HepG2 (cell line): ENCODE data around the gene TECPR1. TPM values are rescaled to one million over a fixed set of nuclear protein-coding genes. Genes with fewer than 3 reads are reported as not detected.

ENCODE experiments used
- ATAC-seq: fragments of 200-7000 bp; cut with Tn5 transposase; 3 replicates; pipeline ENCODE4 v1.9.1; 2020; ENCODE audit warnings: mild to moderate bottlenecking, moderate library complexity
- BruUV-seq: library from RNA; stranded (reverse); fragments of 400-500 nt; replicated peaks from 2 replicates; lab custom pipeline; 2021; lab: Mats Ljungman, UMichigan
- CTCF ChIA-PET: fragments of 300-600 bp; formaldehyde crosslinking; extraction: SDS; loops from one replicate; lab custom pipeline; 2021; ENCODE audit warnings: low total read pairs, inconsistent platforms, low intra/inter-chr PET ratio; lab: Yijun Ruan, JAX
- POLR2A ChIA-PET: fragments of 350-600 bp; sonication (Branson Sonifier 250); formaldehyde crosslinking; loops from one replicate; lab custom pipeline; 2020; ENCODE audit warnings: antibody characterized with exemption, inconsistent platforms; lab: Yijun Ruan, JAX
- DNase-seq: peaks from one replicate; pipeline ENCODE4 v3.0.0-alpha.2; 2015; ENCODE audit warnings: low spot score
- FAIRE-seq: peaks from 3 replicates; lab custom pipeline; 2011; peaks lifted over from hg19 to GRCh38; lab: Jason Lieb, UNC
- H2AFZ ChIP-seq: one replicate; pipeline ENCODE4 v1.6.1; 2011; ENCODE audit warnings: low read length, inconsistent platforms
- H3K27ac ChIP-seq: fragments of 300-600 bp; 3 replicates; pipeline ENCODE4 v1.8.0; 2011; ENCODE audit warnings: mixed run types, mild to moderate bottlenecking, mixed read lengths, low read length, inconsistent platforms; ENCODE audit not compliant: insufficient read depth; ENCODE audit errors: extremely low read length
- H3K27me3 ChIP-seq, 2 experiments: fragments of 200-600 bp in 1 of 2; 2 replicates in 1 of 2; 3 replicates in 1 of 2; pipeline versions ENCODE4 v1.6.0 to v1.8.0; 2011; ENCODE audit warnings: low read length in 2 of 2, mild to moderate bottlenecking in 2 of 2, moderate library complexity in 2 of 2, inconsistent platforms in 1 of 2; ENCODE audit not compliant: insufficient read depth in 2 of 2, control insufficient read depth in 1 of 2
- H3K36me3 ChIP-seq, 2 experiments: fragments of 200-600 bp in 1 of 2; replicated peaks in 1 of 2; 2 replicates in 1 of 2; 3 replicates in 1 of 2; pipeline versions ENCODE4 v1.5.1 to v1.8.0; 2011; ENCODE audit warnings: low read length in 2 of 2, inconsistent platforms in 1 of 2; ENCODE audit not compliant: insufficient read depth in 2 of 2, control insufficient read depth in 1 of 2
- H3K4me1 ChIP-seq: 2 replicates; pipeline ENCODE4 v1.5.1; 2012; ENCODE audit warnings: low read length, inconsistent platforms; ENCODE audit not compliant: insufficient read depth
- H3K4me2 ChIP-seq: 2 replicates; pipeline ENCODE4 v1.6.0; 2011; ENCODE audit warnings: low read depth, low read length, inconsistent platforms
- H3K4me3 ChIP-seq, 3 experiments: fragments of 200-600 bp in 1 of 3; sonication (generic), shearing (Covaris generic) in 1 of 3; replicated peaks in 1 of 3; 2 replicates each; pipeline ENCODE4 v1.5.1; 2011 to 2016; ENCODE audit warnings: low read length in 3 of 3, inconsistent platforms in 2 of 3, low read depth in 2 of 3, mild to moderate bottlenecking in 2 of 3, control low read depth in 1 of 3, mixed read lengths in 1 of 3; ENCODE audit not compliant: insufficient read depth in 1 of 3
- H3K79me2 ChIP-seq: one replicate; pipeline ENCODE4 v1.6.1; 2011; ENCODE audit warnings: low read length, inconsistent platforms; ENCODE audit not compliant: insufficient read depth
- H3K9ac ChIP-seq: 2 replicates; pipeline ENCODE4 v1.6.0; 2011; ENCODE audit warnings: mild to moderate bottlenecking, low read depth, low read length, inconsistent platforms; ENCODE audit not compliant: insufficient read depth
- H3K9me3 ChIP-seq: 2 replicates; pipeline ENCODE4 v1.5.1; 2012; ENCODE audit warnings: mild to moderate bottlenecking, low read length
- H4K20me1 ChIP-seq: 2 replicates; pipeline ENCODE4 v1.6.0; 2011; ENCODE audit warnings: inconsistent platforms, mild to moderate bottlenecking, low read length, moderate library complexity; ENCODE audit not compliant: insufficient read depth
- BRD4 ChIP-seq: sonication (generic); formaldehyde crosslinking; IDR thresholded peaks from 2 replicates; pipeline ENCODE4 v1.4.0; 2020; ENCODE audit warnings: missing genetic modification reagents
- CEBPB ChIP-seq: IDR thresholded peaks from 2 replicates; pipeline ENCODE4 v1.6.1; 2011; ENCODE audit warnings: low read depth, low read length, improper control_type of control experiment, borderline replicate concordance
- CREM ChIP-seq, 2 experiments: sonication (generic) in 1 of 2; formaldehyde crosslinking in 1 of 2; IDR thresholded peaks; 2 replicates each; pipeline versions ENCODE4 v1.4.0 to v1.6.1; 2016 to 2020; ENCODE audit warnings: antibody characterized with exemption in 1 of 2, mild to moderate bottlenecking in 1 of 2, missing genetic modification reagents in 1 of 2
- MIXL1 ChIP-seq: IDR thresholded peaks from 2 replicates; pipeline ENCODE4 v1.6.1; 2016
- MXD3 ChIP-seq: IDR thresholded peaks from 2 replicates; pipeline ENCODE4 v1.6.1; 2016; ENCODE audit warnings: mild to moderate bottlenecking, missing biosample characterization, missing genetic modification reagents
- MXD4 ChIP-seq: IDR thresholded peaks from 2 replicates; pipeline ENCODE4 v1.6.1; 2016; ENCODE audit warnings: mild to moderate bottlenecking, missing biosample characterization, missing genetic modification reagents
- NBN ChIP-seq: fragments of 450-650 bp; conservative IDR thresholded peaks from 2 replicates; pipeline ENCODE4 v1.6.1; 2017
- SAP130 ChIP-seq: IDR thresholded peaks from 2 replicates; pipeline ENCODE4 v1.6.1; 2016; ENCODE audit warnings: low read depth
- TBL1XR1 ChIP-seq: fragments of 150-350 bp; IDR thresholded peaks from 2 replicates; pipeline ENCODE4 v1.6.1; 2014; ENCODE audit warnings: borderline replicate concordance, low read length; ENCODE audit not compliant: partially characterized antibody
- TBP ChIP-seq: sonication (generic); formaldehyde crosslinking; IDR thresholded peaks from 2 replicates; pipeline ENCODE4 v1.5.0; 2020; ENCODE audit warnings: missing genetic modification reagents
- YEATS2 ChIP-seq: sonication (generic); formaldehyde crosslinking; IDR thresholded peaks from 2 replicates; pipeline ENCODE4 v1.4.0; 2020; ENCODE audit warnings: missing genetic modification reagents, borderline replicate concordance
- ZBTB38 ChIP-seq: sonication (generic); formaldehyde crosslinking; IDR thresholded peaks from 2 replicates; pipeline ENCODE4 v1.5.1; 2020; ENCODE audit warnings: mild to moderate bottlenecking, missing genetic modification reagents
- ZIK1 ChIP-seq: sonication (generic); formaldehyde crosslinking; IDR thresholded peaks from 2 replicates; pipeline ENCODE4 v1.5.0; 2020; ENCODE audit warnings: mild to moderate bottlenecking, low read depth, missing genetic modification reagents, borderline replicate concordance
- ZNF230 ChIP-seq: sonication (generic); formaldehyde crosslinking; IDR thresholded peaks from 2 replicates; pipeline ENCODE4 v1.4.0; 2020; ENCODE audit warnings: mild to moderate bottlenecking, missing genetic modification reagents
- ZNF331 ChIP-seq: sonication (generic); formaldehyde crosslinking; IDR thresholded peaks from 2 replicates; pipeline ENCODE4 v1.4.0; 2020; ENCODE audit warnings: missing genetic modification reagents
- ZNF687 ChIP-seq: sonication (generic); formaldehyde crosslinking; IDR thresholded peaks from 2 replicates; pipeline ENCODE4 v1.5.1; 2020; ENCODE audit warnings: mild to moderate bottlenecking, missing genetic modification reagents, moderate library complexity
- ZNF761 ChIP-seq: sonication (generic); formaldehyde crosslinking; conservative IDR thresholded peaks from 2 replicates; pipeline ENCODE4 v1.4.0; 2020; ENCODE audit warnings: mild to moderate bottlenecking, missing genetic modification reagents
- ZSCAN21 ChIP-seq: sonication (generic); formaldehyde crosslinking; IDR thresholded peaks from 2 replicates; pipeline ENCODE4 v1.8.0; 2022; ENCODE audit warnings: mild to moderate bottlenecking, missing genetic modification reagents, moderate library complexity, borderline replicate concordance
- WGBS: methylation state at CpG from one replicate; pipeline ENCODE4 v1.1.6; 2017; ENCODE audit warnings: low lambda C conversion rate; 5-methylcytosine and 5-hydroxymethylcytosine counted together
- in situ Hi-C: cut with HindIII; loops from 2 replicates; pipeline ENCODE4 v1.10.0; 2017; ENCODE audit warnings: low pct_unique_long_range_greater_than_20kb; ENCODE audit not compliant: extremely low pct_ligation_motif_present
- intact Hi-C: fragments of 100-400 bp; cut with micrococcal nuclease; formaldehyde crosslinking; loops from one replicate; pipeline ENCODE4 v1.10.0; 2022; ENCODE audit not compliant: unreplicated experiment
- polyA plus RNA-seq, 8 experiments: library from polyadenylated mRNA; depleted of rRNA in 3 of 8; stranded (reverse) in 7 of 8; unstranded in 1 of 8; fragments of >200 nt; fragmentation: Illumina TruSeq in 4 of 8; extraction: Trizol in 4 of 8; gene quantifications; 2 replicates each; pipeline versions ENCODE4 v1.2.1 to v1.2.3, GENCODE V29; 2011 to 2016; ENCODE audit warnings: low read depth in 4 of 8, missing spikeins in 1 of 8, mixed read lengths in 1 of 8; ENCODE audit not compliant: insufficient read depth in 1 of 8
- total RNA-seq, 5 experiments: library from RNA; depleted of rRNA; stranded (reverse); fragments of >200 nt; fragmentation: Illumina TruSeq; extraction: Trizol; gene quantifications; 2 replicates each; pipeline ENCODE4 v1.2.3, GENCODE V29; 2016; ENCODE audit warnings: low read depth in 1 of 5

Gene TECPR1
- total and polyA plus RNA-seq, 2 of the 13 experiments (the other 11 are each of a cell fraction or from before 2014, with no cell fraction given) = 2.3 to 6.3 TPM

GRCh38 chr7:98228801-98229200, 23.2 kb downstream of the TECPR1 start:
- CTCF ChIA-PET = no interaction called here
- Histone ChIP-seq H3K4me3 (no peak overlapping the region), H3K27me3 (no peaks in the 10 kb centered on the region), H3K27ac (no peak overlapping the region), H3K9me3 (no peaks in the 10 kb centered on the region), H3K9ac (no peak overlapping the region), H4K20me1 (no peaks in the 10 kb centered on the region), H2AFZ (no peak overlapping the region), H3K79me2 (no peaks in the 10 kb centered on the region), H3K4me2 (no peak overlapping the region), H3K4me1 (peaks cover 46% of the 10 kb centered on the region), H3K36me3 (no peaks in the 10 kb centered on the region)
- WGBS = 97% methylated on average over 7 of the region's 16 CpGs
- no TSS peak for BruUV-seq
- in situ Hi-C loops = no loop called here
- TF ChIP-seq TBP (CRISPR knock-in tag) = no peak
- TF ChIP-seq ZNF331 (CRISPR knock-in tag) = no peak
- no peak for TF ChIP-seq SAP130
- TF ChIP-seq ZSCAN21 (CRISPR knock-in tag) = no peak
- TF ChIP-seq YEATS2 = no peak
- no peak for TF ChIP-seq ZNF230 (CRISPR knock-in tag)
- TF ChIP-seq ZNF761 = no peak
- POLR2A ChIA-PET = no interaction called here
- intact Hi-C loops = no loop called here
- FAIRE-seq (no peak), ATAC-seq (no peak), DNase-seq (no peak)

- no peaks in the 10 kb centered on the region for H3K79me2 ChIP-seq
- POLR2A ChIA-PET = no interaction called here
- DNase-seq = peak; percentile 29
- ATAC-seq = peak; percentile 16
- H3K4me1 ChIP-seq = peaks cover 46% of the 10 kb centered on the region
- TF ChIP-seq ZIK1 (CRISPR knock-in tag) (no peak), ZBTB38 (CRISPR knock-in tag) (peak; percentile 66; the same call in 1 of the 2 replicates), ZNF687 (CRISPR knock-in tag) (peak; percentile 8; the same call in 1 of the 2 replicates), MXD4 (CRISPR knock-in tag) (no peak), BRD4 (CRISPR knock-in tag) (no peak), MIXL1 (CRISPR knock-in tag) (no peak), MXD3 (CRISPR knock-in tag) (no peak), TBL1XR1 (no peak), CEBPB (peak; percentile 40; the same call in 1 of the 2 replicates), NBN (no peak), CREM (IDR thresholded peaks at IDR 0.05) (no peak), CREM (CRISPR knock-in tag; IDR thresholded peaks at IDR 0.05) (no peak)
- no peaks in the 10 kb centered on the region for H4K20me1 ChIP-seq
- no peaks in the 10 kb centered on the region for H3K9me3 ChIP-seq
- in situ Hi-C loops (no loop called here), intact Hi-C loops (no loop called here)
- H3K9ac ChIP-seq = no peak overlapping the region
- H2AFZ ChIP-seq = no peak overlapping the region
- no peak overlapping the region for H3K4me3 ChIP-seq
- no peak overlapping the region for H3K4me2 ChIP-seq
- H3K27me3 ChIP-seq = no peaks in the 10 kb centered on the region
- FAIRE-seq = no peak
- H3K36me3 ChIP-seq = no peaks in the 10 kb centered on the region
- CTCF ChIA-PET = no interaction called here
- WGBS = 78% methylated on average over 11 of the region's 18 CpGs
- BruUV-seq = no TSS peak
- H3K27ac ChIP-seq = no peak overlapping the region
Measured at GRCh38 chr7:98227939-98228338, 24.1 kb downstream of the TECPR1 start.
